OCI-LY3 (cell line): ENCODE data around the gene ZNF654.
A peak's percentile ranks its signal among the peaks of the same experiment; 100 is the strongest.
"Not testable (repeated sequence)": the region's sequence is repeated elsewhere in the genome, so short reads cannot be mapped to it uniquely, and the experiment has no call there.

Experiments used
- H2AFZ ChIP-seq: fragments of 200-600, 300-600 bp; shearing (Covaris generic); 2 replicates; pipeline ENCODE4 v1.6.0; 2014; ENCODE audit warnings: antibody characterized with exemption, low read depth, low read length
- H3K27ac ChIP-seq: fragments of 200-600, 300-600 bp; sonication (generic); 2 replicates; pipeline ENCODE4 v1.5.1; 2014; ENCODE audit warnings: mild to moderate bottlenecking, low read length, moderate library complexity, mixed read lengths
- H3K27me3 ChIP-seq: fragments of 200-600, 300-600 bp; sonication (generic); 2 replicates; pipeline ENCODE4 v1.6.1; 2014; ENCODE audit warnings: low read depth, low read length, mixed read lengths
- H3K36me3 ChIP-seq: fragments of 200-600, 300-600 bp; sonication (generic); replicated peaks from 2 replicates; pipeline ENCODE3; 2014; ENCODE audit warnings: low read depth, low read length, mixed read lengths
- H3K4me1 ChIP-seq: fragments of 300-600, 200-600 bp; sonication (generic); 2 replicates; pipeline ENCODE4 v1.6.1; 2014; ENCODE audit warnings: low read length, mixed read lengths
- H3K4me2 ChIP-seq: fragments of 200-600, 300-600 bp; sonication (generic); 2 replicates; pipeline ENCODE4 v1.6.1; 2014; ENCODE audit warnings: low read length, mixed read lengths
- H3K4me3 ChIP-seq: fragments of 300-600, 200-600 bp; sonication (generic); 2 replicates; pipeline ENCODE4 v1.5.1; 2014; ENCODE audit warnings: antibody characterized with exemption, mild to moderate bottlenecking, low read length, moderate library complexity
- H3K79me2 ChIP-seq: fragments of 300-600, 200-600 bp; shearing (Covaris generic); 2 replicates; pipeline ENCODE4 v1.6.1; 2014; ENCODE audit warnings: mild to moderate bottlenecking, low read length, mixed read lengths
- H3K9ac ChIP-seq: fragments of 300-600, 200-600 bp; shearing (Covaris generic); 2 replicates; pipeline ENCODE4 v1.6.0; 2014; ENCODE audit warnings: mild to moderate bottlenecking, low read length, moderate library complexity
- H3K9me3 ChIP-seq: fragments of 200-600, 300-600 bp; shearing (Covaris generic); 2 replicates; pipeline ENCODE4 v1.6.1; 2014; ENCODE audit warnings: low read length, mixed read lengths; ENCODE audit not compliant: insufficient read depth
- H4K20me1 ChIP-seq: fragments of 200-600, 300-600 bp; sonication (generic); 2 replicates; pipeline ENCODE4 v1.6.1; 2016; ENCODE audit warnings: low read length, mixed read lengths; ENCODE audit not compliant: insufficient read depth
- EZH2phosphoT487 ChIP-seq: fragments of 200-600 bp; shearing (Covaris generic); IDR thresholded peaks from 2 replicates; pipeline ENCODE4 v1.6.1; 2018; ENCODE audit warnings: antibody characterized with exemption, mixed run types, low read depth
- TF ChIP-seq, protein P1 (sequence below): fragments of 200-600, 300-600 bp; sonication (generic); IDR thresholded peaks from 2 replicates; pipeline ENCODE4 v1.5.1; 2014; ENCODE audit warnings: antibody characterized with exemption, low read length, low read depth

Gene ZNF654

GRCh38 chr3:88058581-88059379 is at the start of gene ZNF654, which contains the start of gene CGGBP1:
Gene ZNF654, plus strand, starts transcription at chr3:88059255. Its CDS starts 65 bp downstream, at chr3:88059320.
Gene CGGBP1, minus strand, starts transcription at chr3:88059005. Its CDS starts 3,029 bp downstream, at chr3:88055976.
- Histone ChIP-seq H3K79me2 (peaks cover 67% of the 10 kb centered on the region), H2AFZ (peak within 1 kb of the TSS; percentile 57), H3K9me3 (no peaks in the 10 kb centered on the region), H3K36me3 (peaks cover 26% of the 10 kb centered on the region), H3K27ac (peak within 1 kb of the TSS; percentile 71), H3K4me3 (peak within 1 kb of the TSS; percentile 97), H3K4me1 (peaks cover 27% of the 10 kb centered on the region), H4K20me1 (peaks cover 40% of the 10 kb centered on the region), H3K27me3 (no peaks in the 10 kb centered on the region), H3K9ac (peak within 1 kb of the TSS; percentile 80), H3K4me2 (peak within 1 kb of the TSS; percentile 79)
- TF ChIP-seq EZH2phosphoT487, result no peak
- TF ChIP-seq, protein P1, sequence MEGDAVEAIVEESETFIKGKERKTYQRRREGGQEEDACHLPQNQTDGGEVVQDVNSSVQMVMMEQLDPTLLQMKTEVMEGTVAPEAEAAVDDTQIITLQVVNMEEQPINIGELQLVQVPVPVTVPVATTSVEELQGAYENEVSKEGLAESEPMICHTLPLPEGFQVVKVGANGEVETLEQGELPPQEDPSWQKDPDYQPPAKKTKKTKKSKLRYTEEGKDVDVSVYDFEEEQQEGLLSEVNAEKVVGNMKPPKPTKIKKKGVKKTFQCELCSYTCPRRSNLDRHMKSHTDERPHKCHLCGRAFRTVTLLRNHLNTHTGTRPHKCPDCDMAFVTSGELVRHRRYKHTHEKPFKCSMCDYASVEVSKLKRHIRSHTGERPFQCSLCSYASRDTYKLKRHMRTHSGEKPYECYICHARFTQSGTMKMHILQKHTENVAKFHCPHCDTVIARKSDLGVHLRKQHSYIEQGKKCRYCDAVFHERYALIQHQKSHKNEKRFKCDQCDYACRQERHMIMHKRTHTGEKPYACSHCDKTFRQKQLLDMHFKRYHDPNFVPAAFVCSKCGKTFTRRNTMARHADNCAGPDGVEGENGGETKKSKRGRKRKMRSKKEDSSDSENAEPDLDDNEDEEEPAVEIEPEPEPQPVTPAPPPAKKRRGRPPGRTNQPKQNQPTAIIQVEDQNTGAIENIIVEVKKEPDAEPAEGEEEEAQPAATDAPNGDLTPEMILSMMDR, result no peak

DNA sequence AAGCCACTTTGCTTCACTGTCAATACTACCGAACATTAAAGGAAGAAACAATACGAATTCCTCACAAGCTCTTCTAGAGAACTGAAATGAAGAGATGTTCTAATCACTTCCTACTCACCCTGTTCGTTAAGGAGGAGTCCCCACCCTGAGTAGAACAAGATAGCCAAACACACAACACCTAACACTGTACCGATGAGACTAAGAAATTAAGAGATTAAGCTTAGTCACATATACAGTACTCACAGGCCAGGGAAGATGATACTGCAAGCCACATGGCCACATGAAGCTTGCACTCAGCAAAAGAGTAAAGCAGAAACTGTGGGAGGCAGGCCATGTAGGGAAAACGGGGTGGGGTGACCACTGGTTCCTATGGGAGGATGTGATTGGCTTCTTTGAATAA is 48.2 kb upstream of the ZNF654 start:
- Histone ChIP-seq H3K9me3 (no peaks in the 10 kb centered on the region), H3K4me3 (no peak overlapping the region), H3K4me1 (no peaks in the 10 kb centered on the region), H4K20me1 (no peaks in the 10 kb centered on the region), H3K27ac (no peak overlapping the region), H3K4me2 (no peak overlapping the region), H3K9ac (no peak overlapping the region), H2AFZ (no peak overlapping the region), H3K27me3 (no peaks in the 10 kb centered on the region), H3K36me3 (no peaks in the 10 kb centered on the region), H3K79me2 (no peaks in the 10 kb centered on the region)
- TF ChIP-seq, protein P1, result no peak
- TF ChIP-seq EZH2phosphoT487, result no peak

DNA sequence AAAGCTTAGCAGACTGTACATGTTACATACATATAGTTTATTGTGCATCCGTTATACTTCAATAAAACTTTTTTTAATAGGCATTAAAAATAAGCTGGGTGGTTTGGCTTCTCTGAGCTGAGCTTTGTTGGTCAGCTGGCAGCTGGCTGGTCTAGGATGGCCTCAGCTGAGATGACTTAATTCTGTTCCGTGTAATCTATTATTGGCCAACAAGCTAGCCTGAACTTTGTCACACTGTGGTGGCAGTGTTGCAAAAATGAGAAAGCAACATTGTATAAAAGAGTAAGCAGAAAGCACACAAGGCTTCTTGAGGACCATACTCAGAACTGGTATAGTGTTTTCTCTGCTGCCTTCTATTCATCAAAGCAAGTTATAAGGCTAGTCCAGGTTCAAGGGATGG is 45.5 kb upstream of the ZNF654 start:
- Histone ChIP-seq H3K27ac (no peak overlapping the region), H3K9ac (no peak overlapping the region), H4K20me1 (no peaks in the 10 kb centered on the region), H3K27me3 (no peaks in the 10 kb centered on the region), H3K4me1 (no peaks in the 10 kb centered on the region), H3K36me3 (no peaks in the 10 kb centered on the region), H3K9me3 (no peaks in the 10 kb centered on the region), H3K4me2 (no peak overlapping the region), H3K79me2 (no peaks in the 10 kb centered on the region), H2AFZ (no peak overlapping the region), H3K4me3 (no peak overlapping the region)
- TF ChIP-seq EZH2phosphoT487, result no peak
- TF ChIP-seq, protein P1, result no peak

GRCh38 chr3:88015656-88016055 is 43.4 kb upstream of the ZNF654 start:
- H3K36me3 ChIP-seq, H3K9me3 ChIP-seq, H2AFZ ChIP-seq: not testable (repeated sequence)

More at GRCh38 chr3:88015656-88016055, 43.4 kb upstream of the ZNF654 start:
- not testable (repeated sequence) for H3K4me3 ChIP-seq, H4K20me1 ChIP-seq, H3K27ac ChIP-seq, H3K27me3 ChIP-seq, H3K79me2 ChIP-seq, H3K9ac ChIP-seq, H3K4me1 ChIP-seq, H3K4me2 ChIP-seq
